B cell (primary cell): ENCODE results near the gene PRKCB. TPM values are rescaled to one million over a fixed set of nuclear protein-coding genes. Genes with fewer than 3 reads are reported as not detected.

ENCODE experiments used
- ATAC-seq: fragments of 200-7000 bp; cut with Tn5 transposase; one replicate; pipeline ENCODE4 v1.10.0; 2021; ENCODE audit warnings: low read depth, mild to moderate bottlenecking, moderate number of reproducible peaks, moderate library complexity
- CTCF ChIA-PET: fragments of 350-600 bp; sonication (Branson Sonifier 250); formaldehyde crosslinking; loops from one replicate; lab custom pipeline; 2021; ENCODE audit warnings: antibody characterized with exemption, inconsistent platforms; lab: Charles Lee
- POLR2A ChIA-PET: fragments of 350-600 bp; sonication (Branson Sonifier 250); formaldehyde crosslinking; loops from one replicate; lab custom pipeline; 2021; ENCODE audit warnings: antibody characterized with exemption; lab: Charles Lee
- DNase-seq: peaks from one replicate; pipeline ENCODE4 v3.0.0; 2013
- H2AFZ ChIP-seq: 2 replicates; pipeline ENCODE4 v1.6.1; 2012; ENCODE audit warnings: mild to moderate bottlenecking, low read depth, low read length; ENCODE audit not compliant: insufficient read depth, poor library complexity, severe bottlenecking
- H3K27ac ChIP-seq, 2 donors: 1 replicate in 1 of 2; 2 replicates in 1 of 2; pipeline ENCODE4 v1.5.1; 2012 to 2013; ENCODE audit warnings: low read length in 2 of 2, mild to moderate bottlenecking in 2 of 2, moderate library complexity in 1 of 2
- H3K27me3 ChIP-seq, 4 experiments: fragments of 200-600 bp in 1 of 4; sonication (generic) in 1 of 4; replicated peaks in 1 of 4; 1 replicate in 2 of 4; 2 replicates in 2 of 4; pipeline versions ENCODE4 v1.6.1 to v1.7.0; 2013 to 2016; ENCODE audit warnings: low read length in 3 of 4, mild to moderate bottlenecking in 2 of 4, mixed read lengths in 1 of 4, moderate library complexity in 1 of 4; ENCODE audit not compliant: insufficient read depth in 4 of 4, control insufficient read depth in 3 of 4; ENCODE audit errors: control extremely low read depth in 1 of 4
- H3K36me3 ChIP-seq, 2 experiments: replicated peaks in 1 of 2; 1 replicate in 1 of 2; 2 replicates in 1 of 2; pipeline versions ENCODE4 v1.6.1 to v1.7.1; 2013; ENCODE audit warnings: low read length in 1 of 2; ENCODE audit not compliant: insufficient read depth in 2 of 2, control insufficient read depth in 1 of 2; ENCODE audit errors: control extremely low read depth in 1 of 2, extremely low read depth in 1 of 2
- H3K4me1 ChIP-seq, 2 donors: fragments of 200-600 bp in 1 of 2; sonication (generic) in 1 of 2; 1 replicate in 1 of 2; 2 replicates in 1 of 2; pipeline versions ENCODE4 v1.5.1 to v1.6.1; 2013 to 2017; ENCODE audit warnings: low read length in 2 of 2; ENCODE audit not compliant: control insufficient read depth in 2 of 2, insufficient read depth in 2 of 2
- H3K4me2 ChIP-seq: replicated peaks from 2 replicates; pipeline ENCODE3; 2012; ENCODE audit warnings: mild to moderate bottlenecking, low read depth, low read length; ENCODE audit not compliant: poor library complexity, severe bottlenecking
- H3K4me3 ChIP-seq, 5 experiments: fragments of 200-600 bp in 1 of 5; sonication (generic) in 1 of 5; 1 replicate in 3 of 5; 2 replicates in 2 of 5; pipeline versions ENCODE4 v1.5.1 to v1.7.0; 2011 to 2016; ENCODE audit warnings: low read length in 4 of 5, mild to moderate bottlenecking in 4 of 5, low read depth in 2 of 5, control low read depth in 1 of 5, moderate library complexity in 1 of 5; ENCODE audit not compliant: insufficient read depth in 1 of 5; ENCODE audit errors: control extremely low read depth in 1 of 5, extremely low read depth in 1 of 5
- H3K79me2 ChIP-seq: fragments of 200-600 bp; sonication (generic); one replicate; pipeline ENCODE4 v1.6.0; 2016; ENCODE audit warnings: low read length; ENCODE audit not compliant: control insufficient read depth, insufficient read depth
- H3K9ac ChIP-seq: fragments of 200-600 bp; sonication (generic); 2 replicates; pipeline ENCODE4 v1.6.1; 2017; ENCODE audit warnings: mild to moderate bottlenecking, low read length, moderate library complexity
- H3K9me3 ChIP-seq, 3 donors: one replicate each; pipeline versions ENCODE4 v1.6.1 to v1.7.1; 2013; ENCODE audit warnings: low read length in 2 of 3; ENCODE audit not compliant: control insufficient read depth in 2 of 3, insufficient read depth in 1 of 3; ENCODE audit errors: control extremely low read depth in 1 of 3
- H4K20me1 ChIP-seq: 2 replicates; pipeline ENCODE4 v1.6.0; 2012; ENCODE audit warnings: mild to moderate bottlenecking, low read length; ENCODE audit not compliant: insufficient read depth, control insufficient read depth, poor library complexity, severe bottlenecking
- H3K27ac Mint-ChIP-seq: one replicate; pipeline ENCODE4 v1.8.0; 2021; ENCODE audit warnings: mixed read lengths
- H3K27me3 Mint-ChIP-seq: one replicate; pipeline ENCODE4 v1.8.0; 2021; ENCODE audit warnings: mixed read lengths
- H3K4me1 Mint-ChIP-seq: one replicate; pipeline ENCODE4 v1.8.0; 2021; ENCODE audit warnings: mixed read lengths
- H3K4me3 Mint-ChIP-seq: one replicate; pipeline ENCODE4 v1.8.0; 2021; ENCODE audit warnings: mixed read lengths
- H3K9me3 Mint-ChIP-seq: one replicate; pipeline ENCODE4 v1.8.0; 2022; ENCODE audit warnings: mixed read lengths; ENCODE audit not compliant: insufficient read depth
- CTCF ChIP-seq: fragments of 200-600 bp; IDR thresholded peaks from one replicate; pipeline ENCODE4 v1.8.0; 2022; ENCODE audit warnings: antibody characterized with exemption, mild to moderate bottlenecking
- EZH2 ChIP-seq: IDR thresholded peaks from 2 replicates; pipeline ENCODE4 v1.6.1; 2012; ENCODE audit warnings: borderline replicate concordance, low read depth, mild to moderate bottlenecking, moderate library complexity, low read length; ENCODE audit not compliant: insufficient read depth, poor library complexity, severe bottlenecking
- WGBS: methylation state at CpG from one replicate; pipeline ENCODE4 v1.1.5; 2013; ENCODE audit warnings: missing lambda C conversion rate; ENCODE audit not compliant: insufficient coverage; 5-methylcytosine and 5-hydroxymethylcytosine counted together
- intact Hi-C: fragments of 100-400 bp; cut with micrococcal nuclease; formaldehyde crosslinking; loops from one replicate; pipeline ENCODE4 v1.10.0; 2022
- polyA plus RNA-seq: library from polyadenylated mRNA; depleted of rRNA; stranded (reverse); fragments of >200 nt; gene quantifications from 2 replicates; pipeline ENCODE4 v1.2.3, GENCODE V29; 2012
- total RNA-seq, 2 donors: library from RNA; stranded (reverse); fragments of 120-200 nt in 1 of 2; gene quantifications; 1 replicate in 1 of 2; 2 replicates in 1 of 2; pipeline versions ENCODE4 v1.2.3 to v1.2.4, GENCODE V29; 2013 to 2022

The PRKCB gene
- total and polyA plus RNA-seq, 2 donors (not counting 1 experiment from before 2014, with no cell fraction given), result 106 to 373 TPM

DNA sequence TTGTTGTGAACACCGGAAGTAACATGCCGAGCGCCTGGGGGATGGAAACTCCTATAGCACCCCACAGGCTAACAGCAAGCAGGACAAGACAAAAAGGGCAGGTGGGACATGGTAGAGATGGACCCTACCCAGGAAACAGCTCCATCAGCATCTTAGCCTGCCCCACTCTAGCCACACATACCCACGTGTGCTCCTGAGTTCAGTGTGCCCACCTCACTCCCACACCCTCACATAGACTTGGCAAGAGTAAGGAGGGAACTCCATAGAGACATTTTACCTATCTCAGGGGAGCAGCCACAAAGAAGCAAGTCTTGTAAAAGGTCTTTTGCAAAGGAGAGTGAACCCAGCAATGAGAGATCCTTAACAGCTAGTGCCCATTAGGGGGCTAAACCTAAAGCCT is 382.5 kb downstream of the PRKCB start:
- Histone ChIP-seq H3K27me3 (no peaks in the 10 kb centered on the region), H3K27ac (no peak overlapping the region), H3K4me1 (no peaks in the 10 kb centered on the region), H2AFZ (no peak overlapping the region), H3K4me2 (no peak overlapping the region), H3K9me3 (no peaks in the 10 kb centered on the region), H4K20me1 (peaks cover 10% of the 10 kb centered on the region), H3K9ac (no peak overlapping the region), H3K4me3 (no peak overlapping the region), H3K79me2 (no peaks in the 10 kb centered on the region), H3K36me3 (peaks cover 4 to 69% of the 10 kb centered on the region in 2 experiments)
- Mint-ChIP-seq H3K4me3 (no peak overlapping the region), H3K27ac (peak overlapping the region; percentile 57), H3K27me3 (no peaks in the 10 kb centered on the region), H3K9me3 (no peaks in the 10 kb centered on the region), H3K4me1 (no peaks in the 10 kb centered on the region)
- TF ChIP-seq CTCF (no peak), EZH2 (no peak)
- intact Hi-C loops, result no loop called here
- WGBS, result no CpG with 5 or more reads among the region's 4 CpGs
- CTCF ChIA-PET, result no interaction called here
- no peak for DNase-seq
- POLR2A ChIA-PET, result no interaction called here
- no peak for ATAC-seq

DNA sequence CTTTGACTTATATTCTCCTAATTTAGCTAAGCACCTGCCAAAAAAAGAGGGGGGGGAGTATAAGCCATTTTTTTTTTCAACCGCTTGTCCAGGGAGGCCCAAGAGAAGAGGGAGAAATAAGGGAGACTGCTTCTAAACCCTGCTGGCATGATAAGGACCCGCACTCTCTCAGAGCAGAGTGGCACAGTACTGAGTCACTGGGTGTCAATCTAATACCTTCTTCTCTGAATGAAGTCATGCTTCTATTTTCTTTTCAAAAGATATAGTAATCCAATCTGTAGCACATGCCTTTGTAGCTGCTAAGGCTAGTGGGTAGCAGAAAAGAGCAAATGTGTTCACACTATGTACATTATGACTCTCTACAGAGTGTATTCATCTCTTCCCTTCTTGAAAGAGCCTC is 385.4 kb downstream of the PRKCB start:
- Histone ChIP-seq H2AFZ (no peak overlapping the region), H3K27me3 (no peaks in the 10 kb centered on the region), H3K4me3 (no peak overlapping the region), H3K36me3 (peaks cover 0 to 41% of the 10 kb centered on the region in 2 experiments), H3K27ac (no peak overlapping the region), H3K9ac (no peak overlapping the region), H3K9me3 (no peaks in the 10 kb centered on the region), H3K4me1 (no peaks in the 10 kb centered on the region), H3K4me2 (no peak overlapping the region), H4K20me1 (no peaks in the 10 kb centered on the region), H3K79me2 (no peaks in the 10 kb centered on the region)
- TF ChIP-seq EZH2, result no peak
- no peak for TF ChIP-seq CTCF
- no peaks in the 10 kb centered on the region for H3K9me3 Mint-ChIP-seq
- intact Hi-C loops, result no loop called here
- H3K4me1 Mint-ChIP-seq, result no peaks in the 10 kb centered on the region
- H3K27me3 Mint-ChIP-seq, result no peaks in the 10 kb centered on the region
- ATAC-seq (no peak), DNase-seq (no peak)
- no peak overlapping the region for H3K27ac Mint-ChIP-seq
- WGBS, result 100% methylated on average over 2 of the region's 2 CpGs
- CTCF ChIA-PET, result no interaction called here
- POLR2A ChIA-PET, result no interaction called here
- H3K4me3 Mint-ChIP-seq, result no peak overlapping the region
